Stimulated activated CD8-positive, alpha-beta memory T cell treated with anti-CD3 and anti-CD28 coated beads, Interleukin-15, amount 100 ng/mL, for 24 hours (primary cell): ENCODE data around the gene TTBK2.
A peak's percentile ranks its signal among the peaks of the same experiment; 100 is the strongest.
"Not testable (repeated sequence)": the region's sequence is repeated elsewhere in the genome, so short reads cannot be mapped to it uniquely, and the experiment has no call there.

Experiments used
- DNase-seq: peaks from one replicate; pipeline ENCODE4 v3.0.0-alpha.2; 2020; ENCODE audit warnings: low read depth

Gene TTBK2

GRCh38 chr15:42761813-42762212 lies 158.8 kb downstream of the TTBK2 start:
- not testable (repeated sequence) for DNase-seq

- no peak for DNase-seq
These were observed 159.8 kb downstream of the TTBK2 start for GRCh38 chr15:42760759-42761158.

GRCh38 chr15:42759093-42759492 lies 161.5 kb downstream of the TTBK2 start:
- no peak for DNase-seq

GRCh38 chr15:42750306-42750705 lies 170.3 kb downstream of the TTBK2 start:
- no peak for DNase-seq

- DNase-seq = no peak
These were observed 171.3 kb downstream of the TTBK2 start for GRCh38 chr15:42749266-42749665.

- DNase-seq = no peak
These were observed 176.4 kb downstream of the TTBK2 start for GRCh38 chr15:42744195-42744594.

- no peak for DNase-seq
These were observed 178.4 kb downstream of the TTBK2 start for GRCh38 chr15:42742149-42742548.

- no peak for DNase-seq
These were observed 178.9 kb downstream of the TTBK2 start for GRCh38 chr15:42741710-42742109.

- no peak for DNase-seq
These were observed 182.8 kb downstream of the TTBK2 start for GRCh38 chr15:42737529-42738328.

- DNase-seq = peak; percentile 81
These were observed 183.6 kb downstream of the TTBK2 start, which contains the start of gene CDAN1 for GRCh38 chr15:42736793-42737528. Gene CDAN1 (minus strand): TSS chr15:42737128. CDS start chr15:42737102, 26 bp downstream.

- DNase-seq = no peak
These were observed 184.3 kb downstream of the TTBK2 start for GRCh38 chr15:42736178-42736792.

- DNase-seq = no peak
These were observed 185.0 kb downstream of the TTBK2 start for GRCh38 chr15:42735382-42736165.

GRCh38 chr15:42734076-42734672 lies 186.4 kb downstream of the TTBK2 start:
- DNase-seq = no peak

- no peak for DNase-seq
These were observed 187.6 kb downstream of the TTBK2 start for GRCh38 chr15:42733027-42733426.

GRCh38 chr15:42732095-42732827 lies 188.3 kb downstream of the TTBK2 start:
- no peak for DNase-seq

- DNase-seq = no peak
These were observed 189.1 kb downstream of the TTBK2 start for GRCh38 chr15:42731461-42731860.

GRCh38 chr15:42730536-42730935 lies 190.0 kb downstream of the TTBK2 start:
- DNase-seq = no peak

GRCh38 chr15:42730135-42730534 lies 190.4 kb downstream of the TTBK2 start:
- DNase-seq = no peak

GRCh38 chr15:42729409-42729808 lies 191.2 kb downstream of the TTBK2 start:
- DNase-seq = no peak

GRCh38 chr15:42728972-42729371 lies 191.6 kb downstream of the TTBK2 start:
- no peak for DNase-seq

GRCh38 chr15:42728560-42728959 lies 192.0 kb downstream of the TTBK2 start:
- no peak for DNase-seq
